Fibroblast of skin of right biceps (primary cell): ENCODE results near the gene LGALS4.
"Not testable (repeated sequence)": the region's sequence is repeated elsewhere in the genome, so short reads cannot be mapped to it uniquely, and the experiment has no call there.

Experiments used
- DNase-seq: peaks from one replicate; pipeline ENCODE4 v3.0.0-alpha.2; 2013

The LGALS4 gene

DNA sequence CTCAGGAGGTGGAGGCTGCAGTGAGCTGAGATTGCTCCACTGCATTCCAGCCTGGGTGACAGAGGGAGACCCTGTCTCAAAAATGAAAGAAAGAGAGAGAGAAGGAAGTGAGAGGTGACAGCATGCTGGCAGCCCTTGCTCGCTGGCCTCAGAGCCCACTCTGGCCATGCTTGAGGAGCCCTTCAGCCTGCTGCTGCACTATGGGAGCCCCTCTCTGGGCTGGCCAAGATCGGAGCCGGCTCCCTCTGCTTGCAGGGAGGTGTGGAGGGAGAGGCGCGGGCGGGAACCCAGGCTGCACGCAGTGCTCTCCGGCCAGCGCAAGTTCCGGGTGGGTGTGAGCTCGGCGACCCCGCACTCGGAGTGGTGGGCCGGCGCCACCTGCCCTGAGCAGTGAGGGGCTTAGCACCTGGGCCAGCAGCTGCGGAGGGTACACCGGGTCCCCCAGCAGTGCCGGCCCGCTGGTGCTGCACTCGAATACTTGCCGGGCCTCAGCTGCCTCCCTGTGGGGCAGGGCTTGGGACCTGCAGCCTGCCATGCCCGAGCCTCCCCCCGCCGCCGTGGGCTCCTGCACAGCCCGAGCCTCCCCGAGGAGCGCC, 8.6 kb upstream of the LGALS4 start:
- DNase-seq = not testable (repeated sequence)

- DNase-seq = no peak
These were observed 6.6 kb upstream of the LGALS4 start for GRCh38 chr19:38819231-38819920.

GRCh38 chr19:38817081-38817480, 4.3 kb upstream of the LGALS4 start:
- DNase-seq = no peak

- no peak for DNase-seq
These were observed 3.5 kb upstream of the LGALS4 start for GRCh38 chr19:38816131-38816750.

- no peak for DNase-seq
These were observed 2.6 kb upstream of the LGALS4 start for GRCh38 chr19:38815059-38816001.

- DNase-seq = not testable (repeated sequence)
These were observed 1.2 kb upstream of the LGALS4 start for GRCh38 chr19:38813932-38814331.

GRCh38 chr19:38813323-38813722, 578 bp upstream of the LGALS4 start:
- no peak for DNase-seq

DNA sequence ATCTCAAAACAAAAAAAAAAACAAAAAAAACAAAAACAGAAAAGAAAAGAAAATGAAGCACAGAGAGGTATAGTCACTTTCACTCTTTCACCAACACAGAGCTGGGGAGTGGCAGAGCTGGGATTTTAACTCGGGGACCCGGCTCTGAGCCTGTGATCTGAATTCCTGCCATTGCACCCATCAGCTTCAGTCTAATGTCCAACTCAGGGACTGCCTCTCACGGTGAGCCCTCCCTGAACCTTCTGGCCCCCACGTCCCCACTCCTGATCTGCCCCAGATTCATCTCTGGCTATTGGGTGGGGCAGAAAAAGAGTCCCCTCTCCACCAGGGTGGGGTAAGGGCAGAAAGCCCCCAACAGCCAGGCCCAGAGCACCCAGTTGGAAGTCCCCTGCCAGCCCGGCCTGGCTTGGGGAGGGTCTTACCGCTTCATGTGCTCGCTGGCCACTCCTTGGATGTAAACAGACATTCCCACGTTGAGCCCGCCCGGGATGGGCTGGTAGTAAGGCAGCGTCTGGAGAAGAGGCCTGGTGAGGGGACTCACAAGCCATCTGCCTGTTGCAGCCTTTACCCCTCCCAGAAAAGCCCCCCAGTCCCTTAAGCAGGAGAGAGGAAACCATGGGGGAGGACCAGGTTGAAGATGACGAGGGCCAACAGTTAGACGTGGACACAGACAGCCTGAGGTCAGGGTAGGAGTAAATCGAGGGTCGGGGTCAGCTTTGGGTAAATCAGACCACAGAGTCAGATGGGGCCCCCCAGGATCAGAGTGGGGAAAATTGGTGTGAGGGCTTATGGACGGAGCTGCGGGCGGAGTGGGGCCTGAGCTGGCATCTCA, 520 bp downstream of the LGALS4 start:
- no peak for DNase-seq

DNA sequence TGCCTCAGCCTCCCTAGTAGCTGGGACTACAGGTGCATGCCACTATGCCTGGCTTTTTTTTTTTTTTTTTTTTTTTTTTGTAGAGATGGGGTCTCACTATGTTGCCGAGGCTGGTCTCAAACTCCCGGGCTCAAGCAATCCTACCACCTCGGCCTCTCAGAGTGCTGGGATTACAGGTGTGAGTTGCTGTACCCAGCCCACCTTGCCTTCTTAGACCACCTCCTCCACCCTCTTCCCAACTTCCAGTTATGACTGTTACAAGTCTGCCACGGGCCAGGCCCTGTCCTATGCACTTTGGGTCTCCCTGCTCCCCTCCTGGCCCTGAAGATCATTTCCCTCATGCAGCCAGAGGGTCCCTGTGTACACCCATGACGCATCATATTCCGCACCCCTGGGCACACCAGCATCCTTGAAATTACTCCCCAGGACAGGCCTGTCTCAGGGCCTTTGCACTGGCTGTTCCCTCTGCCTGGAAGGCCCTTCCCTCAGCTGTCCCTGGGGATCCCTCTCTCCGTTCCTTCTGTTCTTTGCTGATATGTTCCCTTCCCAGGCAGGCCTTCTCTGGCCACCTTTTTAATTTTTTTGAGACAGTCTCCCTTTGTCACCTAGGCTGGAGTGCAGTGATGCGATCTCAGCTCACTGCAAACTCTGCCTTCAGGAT, 3.0 kb downstream of the LGALS4 start:
- no peak for DNase-seq

DNA sequence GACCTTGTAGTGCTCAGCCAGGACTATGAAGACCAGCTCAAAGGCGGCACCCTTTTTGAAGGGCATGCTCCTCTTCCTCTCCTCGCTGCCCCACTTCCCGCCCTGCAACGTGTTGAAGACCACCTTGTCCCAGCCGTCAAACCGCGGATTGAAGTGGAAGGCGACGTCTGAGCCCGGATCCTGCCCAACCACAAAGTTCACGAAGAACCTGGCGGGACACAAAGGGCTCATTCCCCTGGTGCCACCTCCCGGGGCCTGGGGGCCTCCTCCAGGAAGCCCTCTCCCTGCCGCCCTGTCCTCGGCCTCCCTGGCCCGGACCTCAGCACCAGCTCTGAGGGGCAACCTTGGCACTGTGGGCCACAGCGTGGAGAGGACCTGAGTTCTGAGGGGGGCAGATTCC, 4.0 kb downstream of the LGALS4 start:
- no peak for DNase-seq

DNA sequence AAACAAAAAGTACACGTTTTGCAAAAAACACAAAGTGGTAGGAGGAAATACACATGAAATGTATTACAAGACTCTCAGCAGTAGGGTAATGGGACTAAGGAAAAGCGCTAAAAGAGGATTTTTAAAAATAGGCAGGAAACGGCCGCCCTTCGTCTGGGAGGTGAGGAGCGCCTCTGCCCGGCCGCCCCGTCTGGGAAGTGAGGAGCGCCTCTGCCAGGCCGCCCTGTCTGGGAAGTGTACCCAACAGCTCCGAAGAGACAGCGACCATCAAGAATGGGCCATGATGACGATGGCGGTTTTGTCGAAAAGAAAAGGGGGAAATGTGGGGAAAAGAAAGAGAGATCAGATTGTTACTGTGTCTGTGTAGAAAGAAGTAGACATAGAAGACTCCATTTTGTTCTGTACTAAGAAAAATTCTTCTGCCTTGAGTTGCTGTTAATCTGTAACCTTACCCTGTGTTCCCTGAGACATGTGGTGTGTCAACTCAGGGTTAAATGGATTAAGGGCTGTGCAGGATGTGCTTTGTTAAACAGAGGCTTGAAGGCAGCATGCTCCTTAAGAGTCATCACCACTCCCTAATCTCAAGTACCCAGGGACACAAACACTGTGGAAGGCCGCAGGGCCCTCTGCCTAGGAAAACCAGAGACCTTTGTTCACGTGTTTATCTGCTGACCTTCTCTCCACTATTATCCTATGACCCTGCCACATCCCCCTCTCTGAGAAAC, 5.2 kb downstream of the LGALS4 start:
- not testable (repeated sequence) for DNase-seq

- DNase-seq = no peak
These were observed 6.4 kb downstream of the LGALS4 start for GRCh38 chr19:38806371-38806770.

DNA sequence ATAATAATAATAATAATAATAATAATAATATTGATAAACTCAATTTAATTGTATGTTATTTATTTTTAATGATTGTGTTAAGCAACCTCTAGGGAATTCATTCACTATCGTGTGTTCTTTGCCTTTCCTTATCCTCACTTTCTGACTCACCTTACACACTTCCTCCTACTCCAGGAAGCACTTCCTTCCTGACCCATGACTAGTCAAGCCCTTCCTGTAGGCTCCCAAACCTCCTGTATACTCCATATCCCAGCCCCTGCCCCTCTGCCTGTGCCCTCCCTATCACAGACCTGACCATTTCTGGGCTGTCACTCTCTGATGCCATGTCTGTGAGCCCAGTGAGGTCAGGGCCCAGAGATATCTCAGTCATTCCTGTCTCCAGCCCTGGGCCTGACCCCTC, 7.6 kb downstream of the LGALS4 start:
- no peak for DNase-seq

DNA sequence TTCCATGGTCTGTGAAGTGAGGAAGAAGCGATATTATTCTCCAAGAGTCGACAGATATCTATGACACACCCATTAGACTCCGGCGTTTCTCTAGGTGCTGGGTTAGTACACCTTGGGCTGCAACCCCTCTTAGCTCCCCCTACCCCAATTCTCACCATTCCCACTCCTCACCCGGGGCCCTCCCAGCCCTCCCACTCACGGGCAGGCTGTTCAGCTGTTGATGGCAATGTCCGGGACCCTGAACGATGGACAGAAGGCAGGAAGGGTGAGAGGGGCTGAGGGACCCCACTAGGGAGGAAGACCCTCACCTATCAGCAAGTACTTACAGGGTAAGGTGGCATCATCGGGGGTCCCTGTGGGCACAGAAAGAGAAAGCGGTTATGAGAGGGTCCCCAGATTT, 9.2 kb downstream of the LGALS4 start:
- no peak for DNase-seq

- no peak for DNase-seq
These were observed 11.2 kb downstream of the LGALS4 start for GRCh38 chr19:38801359-38802095.

DNA sequence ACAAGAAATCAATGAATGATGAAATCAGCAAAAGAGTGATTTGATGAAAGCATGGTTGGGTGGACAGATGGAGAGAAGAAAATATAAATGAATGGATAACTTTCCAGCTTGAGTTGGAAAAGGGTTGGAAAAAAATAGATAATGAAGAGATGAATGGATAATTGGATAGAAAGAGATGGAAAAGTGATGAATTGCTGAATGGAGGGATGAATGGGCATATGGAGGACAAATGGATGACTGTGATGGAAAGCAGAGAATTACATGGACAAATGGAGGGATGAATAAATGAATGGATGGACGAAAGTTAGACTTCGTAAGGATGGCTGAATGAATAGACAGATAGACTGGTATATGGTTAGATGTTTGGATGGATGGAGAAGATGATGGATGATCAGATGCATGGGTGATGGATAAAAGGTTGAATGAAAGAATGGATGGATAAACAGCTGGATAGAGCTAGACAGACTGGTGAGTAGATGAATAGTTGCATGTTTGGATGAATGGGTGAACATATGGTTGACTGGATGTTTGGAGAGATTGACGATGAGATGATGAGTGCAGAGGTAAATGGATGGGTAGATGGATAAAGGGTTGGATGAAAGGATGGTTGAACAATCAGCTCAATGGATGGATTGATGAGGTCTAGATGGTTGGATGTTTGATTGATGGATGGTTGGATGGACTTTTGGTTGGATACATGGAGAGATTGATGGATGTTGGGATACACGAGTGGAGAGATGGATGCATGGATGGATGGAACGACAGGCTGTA, 12.0 kb downstream of the LGALS4 start:
- DNase-seq = no peak

- no peak for DNase-seq
These were observed 13.6 kb downstream of the LGALS4 start for GRCh38 chr19:38799104-38799503.

GRCh38 chr19:38797781-38798180, 15.0 kb downstream of the LGALS4 start:
- not testable (repeated sequence) for DNase-seq

- no peak for DNase-seq
These were observed 16.6 kb downstream of the LGALS4 start for GRCh38 chr19:38796154-38796553.

DNA sequence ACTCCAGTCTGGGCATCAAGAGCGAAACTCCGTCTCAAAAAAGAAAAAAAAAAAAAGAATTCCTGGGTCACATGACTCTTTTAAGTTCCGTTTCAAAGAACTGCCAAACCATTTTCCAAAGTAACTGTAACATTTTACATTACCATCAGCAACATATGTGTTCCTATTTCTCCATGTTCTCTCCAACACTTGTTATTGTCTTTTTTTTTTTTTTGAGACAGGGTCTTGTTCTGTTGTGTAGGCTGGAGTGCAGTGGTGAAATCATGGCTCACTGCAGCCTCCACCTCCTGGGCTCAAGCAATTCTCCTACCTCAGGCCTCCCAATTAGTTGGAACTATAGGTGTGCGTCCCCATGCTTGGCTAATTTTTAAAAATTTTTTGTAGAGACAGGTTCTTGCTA, 17.2 kb downstream of the LGALS4 start:
- DNase-seq = no peak
